SK-N-SH (cell line): ENCODE data around the gene SEMA3A. TPM values are rescaled to one million over a fixed set of nuclear protein-coding genes. Genes with fewer than 3 reads are reported as not detected.

Experiments
- CTCF ChIA-PET: fragments of 300-600, 350-600 bp; formaldehyde crosslinking; extraction: SDS; loops from one replicate; lab custom pipeline; 2021; lab: Yijun Ruan, JAX
- POLR2A ChIA-PET: fragments of 350-600 bp; sonication (Branson Sonifier 250); formaldehyde crosslinking; extraction: SDS; loops from one replicate; lab custom pipeline; 2020; ENCODE audit warnings: antibody characterized with exemption, inconsistent platforms; lab: Yijun Ruan, JAX
- DNase-seq: peaks from one replicate; pipeline ENCODE4 v3.0.0; 2012
- H2AFZ ChIP-seq: fragments of 200-600 bp; sonication (generic); 2 replicates; pipeline ENCODE4 v1.8.1; 2016; ENCODE audit warnings: antibody characterized with exemption, mild to moderate bottlenecking, low read depth
- H3F3A ChIP-seq: fragments of 200-600 bp; sonication (generic); replicated peaks from 2 replicates; pipeline ENCODE3; 2016; ENCODE audit warnings: antibody characterized with exemption, mild to moderate bottlenecking; ENCODE audit not compliant: insufficient read depth
- H3K27ac ChIP-seq, 2 experiments: fragments of 200-500 bp in 1 of 2; fragments of 200-600 bp in 1 of 2; sonication (Bioruptor generic) in 1 of 2; sonication (generic), shearing (Covaris generic) in 1 of 2; 2 replicates each; pipeline versions ENCODE4 v1.5.1 to v1.6.1; 2014 to 2016; ENCODE audit warnings: low read depth in 2 of 2, inconsistent platforms in 1 of 2, low read length in 1 of 2, mild to moderate bottlenecking in 1 of 2, mixed read lengths in 1 of 2
- H3K27me3 ChIP-seq: fragments of 200-600 bp; sonication (generic), shearing (Covaris generic); 2 replicates; pipeline ENCODE4 v1.6.1; 2016; ENCODE audit warnings: mixed run types; ENCODE audit not compliant: insufficient read depth
- H3K36me3 ChIP-seq, 2 experiments: fragments of 200-500 bp in 1 of 2; fragments of 200-600 bp in 1 of 2; sonication (Bioruptor generic) in 1 of 2; sonication (generic) in 1 of 2; replicated peaks in 1 of 2; 2 replicates each; pipeline versions ENCODE3 to v1.5.1; 2014 to 2016; ENCODE audit warnings: low read length in 1 of 2, mild to moderate bottlenecking in 1 of 2; ENCODE audit not compliant: insufficient read depth in 2 of 2, control insufficient read depth in 1 of 2
- H3K4me1 ChIP-seq, 2 experiments: fragments of 200-500 bp in 1 of 2; fragments of 200-600 bp in 1 of 2; sonication (Bioruptor generic) in 1 of 2; sonication (generic), shearing (Covaris generic) in 1 of 2; 2 replicates each; pipeline versions ENCODE4 v1.5.1 to v1.6.1; 2014 to 2016; ENCODE audit warnings: low read depth in 1 of 2, low read length in 1 of 2, mixed run types in 1 of 2; ENCODE audit not compliant: insufficient read depth in 2 of 2, control insufficient read depth in 1 of 2
- H3K4me2 ChIP-seq: fragments of 200-600 bp; sonication (generic), shearing (Covaris generic); 2 replicates; pipeline ENCODE4 v1.6.1; 2017; ENCODE audit warnings: mixed run types
- H3K4me3 ChIP-seq, 2 experiments: fragments of 200-500 bp in 1 of 2; fragments of 200-600 bp in 1 of 2; sonication (Bioruptor generic) in 1 of 2; sonication (generic), shearing (Covaris generic) in 1 of 2; 2 replicates each; pipeline versions ENCODE4 v1.5.1 to v1.8.1; 2014 to 2016; ENCODE audit warnings: low read depth in 2 of 2, inconsistent platforms in 1 of 2, low read length in 1 of 2, mild to moderate bottlenecking in 1 of 2, mixed read lengths in 1 of 2, moderate library complexity in 1 of 2
- H3K79me2 ChIP-seq: fragments of 200-600 bp; sonication (generic); 2 replicates; pipeline ENCODE4 v1.8.1; 2017; ENCODE audit warnings: mild to moderate bottlenecking; ENCODE audit not compliant: insufficient read depth
- H3K9ac ChIP-seq: fragments of 200-600 bp; sonication (generic); 2 replicates; pipeline ENCODE4 v1.6.1; 2017; ENCODE audit warnings: mixed run types
- H3K9me2 ChIP-seq: fragments of 200-600 bp; sonication (generic); 2 replicates; pipeline ENCODE4 v1.6.1; 2017; ENCODE audit warnings: mixed run types
- H3K9me3 ChIP-seq: fragments of 200-600 bp; sonication (generic); 2 replicates; pipeline ENCODE4 v1.6.1; 2017; ENCODE audit warnings: mixed run types, mild to moderate bottlenecking, moderate library complexity
- H4K20me1 ChIP-seq: fragments of 200-600 bp; sonication (generic); 2 replicates; pipeline ENCODE4 v1.6.1; 2017; ENCODE audit warnings: mild to moderate bottlenecking, mixed run types; ENCODE audit not compliant: insufficient read depth
- CHD2 ChIP-seq: fragments of 150-350 bp; IDR thresholded peaks from 2 replicates; pipeline ENCODE4 v1.6.1; 2018; ENCODE audit warnings: low read length; ENCODE audit not compliant: partially characterized antibody
- EP300 ChIP-seq, 2 experiments: IDR thresholded peaks; 2 replicates each; pipeline versions ENCODE4 v1.4.0 to v1.6.1; 2012; ENCODE audit warnings: borderline replicate concordance in 1 of 2, low read depth in 1 of 2, low read length in 1 of 2
- FOSL2 ChIP-seq: IDR thresholded peaks from 2 replicates; pipeline ENCODE4 v1.4.0; 2012; ENCODE audit warnings: low read depth, mild to moderate bottlenecking, moderate library complexity, borderline replicate concordance
- FOXJ3 ChIP-seq: sonication (generic); formaldehyde crosslinking; IDR thresholded peaks from 2 replicates; pipeline ENCODE4 v1.5.1; 2020; ENCODE audit warnings: mild to moderate bottlenecking, missing genetic modification reagents
- FOXM1 ChIP-seq: IDR thresholded peaks from 2 replicates; pipeline ENCODE4 v1.4.0; 2012; ENCODE audit warnings: low read depth, mild to moderate bottlenecking
- MXI1 ChIP-seq: IDR thresholded peaks from 2 replicates; pipeline ENCODE4 v1.6.1; 2012; ENCODE audit warnings: mild to moderate bottlenecking, low read depth, low read length, improper control_type of control experiment
- NFIC ChIP-seq: IDR thresholded peaks from 2 replicates; pipeline ENCODE4 v1.4.0; 2012; ENCODE audit warnings: borderline replicate concordance
- NRF1 ChIP-seq: IDR thresholded peaks from 2 replicates; pipeline ENCODE4 v1.6.1; 2012; ENCODE audit warnings: low read depth, mild to moderate bottlenecking, low read length
- POLR2AphosphoS5 ChIP-seq: IDR thresholded peaks from 2 replicates; pipeline ENCODE4 v1.6.1; 2012; ENCODE audit warnings: low read depth, low read length
- RAD21 ChIP-seq: IDR thresholded peaks from 2 replicates; pipeline ENCODE4 v1.6.1; 2012; ENCODE audit warnings: mild to moderate bottlenecking, low read length
- RCOR1 ChIP-seq: fragments of 150-350 bp; IDR thresholded peaks from 2 replicates; pipeline ENCODE4 v1.6.1; 2017; ENCODE audit warnings: antibody characterized with exemption, low read length
- RXRA ChIP-seq: IDR thresholded peaks from 2 replicates; pipeline ENCODE4 v1.4.0; 2012; ENCODE audit warnings: low read depth, mild to moderate bottlenecking, borderline replicate concordance
- SIN3A ChIP-seq: IDR thresholded peaks from 2 replicates; pipeline ENCODE4 v1.6.1; 2012; ENCODE audit warnings: low read depth, mild to moderate bottlenecking, low read length, moderate library complexity, borderline replicate concordance
- TAF1 ChIP-seq: IDR thresholded peaks from 2 replicates; pipeline ENCODE4 v1.6.1; 2012; ENCODE audit warnings: low read depth, mild to moderate bottlenecking, low read length, moderate library complexity, borderline replicate concordance
- YY1 ChIP-seq: IDR thresholded peaks from 2 replicates; pipeline ENCODE4 v1.4.0; 2012; ENCODE audit warnings: low read depth, mild to moderate bottlenecking
- WGBS: methylation state at CpG from one replicate; pipeline ENCODE4 v1.1.6; 2017; ENCODE audit warnings: low lambda C conversion rate; 5-methylcytosine and 5-hydroxymethylcytosine counted together
- polyA plus RNA-seq, 3 experiments: library from polyadenylated mRNA; depleted of rRNA; stranded (reverse); fragments of >200 nt; gene quantifications; 2 replicates each; pipeline ENCODE4 v1.2.3, GENCODE V29; 2012
- TF ChIP-seq, protein P1 (sequence below): fragments of 150-350 bp; IDR thresholded peaks from 2 replicates; pipeline ENCODE4 v1.6.1; 2017; ENCODE audit warnings: antibody characterized with exemption, low read length, low read depth, borderline replicate concordance
- TF ChIP-seq, protein P2 (sequence below): IDR thresholded peaks from 2 replicates; pipeline ENCODE4 v1.4.0; 2012; ENCODE audit warnings: low read depth, borderline replicate concordance
- TF ChIP-seq, protein P3 (sequence below): fragments of 200-600 bp; sonication (generic); IDR thresholded peaks from 2 replicates; pipeline ENCODE4 v1.6.1; 2017; ENCODE audit warnings: antibody characterized with exemption, mild to moderate bottlenecking, moderate library complexity

The SEMA3A gene
- polyA plus RNA-seq, 1 of the 3 experiments (the other 2 are of a cell fraction), result 15.9 TPM

DNA sequence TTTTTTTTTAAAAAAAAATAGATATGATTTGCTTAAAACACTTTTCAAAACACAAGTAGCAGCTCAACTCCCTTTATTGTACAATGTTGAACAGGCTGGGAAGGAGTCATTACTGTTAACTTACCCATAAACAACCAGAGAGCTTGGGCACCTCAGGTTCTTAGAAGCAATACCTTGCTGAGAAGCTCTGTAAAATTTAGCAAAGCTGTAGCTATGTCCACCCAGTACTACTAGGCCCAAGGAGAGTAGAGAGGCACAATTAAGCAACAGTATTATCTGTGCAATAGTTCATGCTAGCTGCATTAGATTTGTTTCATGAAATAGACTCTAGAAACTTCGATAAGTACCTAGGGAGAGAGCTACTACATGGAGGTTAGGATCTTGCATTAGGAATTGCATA, 32.0 kb downstream of the SEMA3A start:
- H3K9ac ChIP-seq, result no peak overlapping the region
- DNase-seq, result no peak
- peak overlapping the region; percentile 4; the same call in 1 of the 2 replicates for H2AFZ ChIP-seq
- TF ChIP-seq, protein P1, sequence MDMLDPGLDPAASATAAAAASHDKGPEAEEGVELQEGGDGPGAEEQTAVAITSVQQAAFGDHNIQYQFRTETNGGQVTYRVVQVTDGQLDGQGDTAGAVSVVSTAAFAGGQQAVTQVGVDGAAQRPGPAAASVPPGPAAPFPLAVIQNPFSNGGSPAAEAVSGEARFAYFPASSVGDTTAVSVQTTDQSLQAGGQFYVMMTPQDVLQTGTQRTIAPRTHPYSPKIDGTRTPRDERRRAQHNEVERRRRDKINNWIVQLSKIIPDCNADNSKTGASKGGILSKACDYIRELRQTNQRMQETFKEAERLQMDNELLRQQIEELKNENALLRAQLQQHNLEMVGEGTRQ, result no peak
- TF ChIP-seq RCOR1 (no peak), FOSL2 (no peak), CHD2 (no peak), FOXM1 (no peak), YY1 (no peak), FOXJ3 (no peak), EP300 (IDR thresholded peaks at IDR 0.05; ENCODE audit: borderline replicate concordance in 1 of 2, low read depth in 1 of 2, low read length in 1 of 2) (no peak), TAF1 (no peak), SIN3A (no peak), RXRA (no peak), RAD21 (no peak), NRF1 (no peak), NFIC (no peak), MXI1 (no peak), POLR2AphosphoS5 (no peak)
- TF ChIP-seq, protein P2, sequence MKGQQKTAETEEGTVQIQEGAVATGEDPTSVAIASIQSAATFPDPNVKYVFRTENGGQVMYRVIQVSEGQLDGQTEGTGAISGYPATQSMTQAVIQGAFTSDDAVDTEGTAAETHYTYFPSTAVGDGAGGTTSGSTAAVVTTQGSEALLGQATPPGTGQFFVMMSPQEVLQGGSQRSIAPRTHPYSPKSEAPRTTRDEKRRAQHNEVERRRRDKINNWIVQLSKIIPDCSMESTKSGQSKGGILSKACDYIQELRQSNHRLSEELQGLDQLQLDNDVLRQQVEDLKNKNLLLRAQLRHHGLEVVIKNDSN, result no peak
- TF ChIP-seq, protein P3, sequence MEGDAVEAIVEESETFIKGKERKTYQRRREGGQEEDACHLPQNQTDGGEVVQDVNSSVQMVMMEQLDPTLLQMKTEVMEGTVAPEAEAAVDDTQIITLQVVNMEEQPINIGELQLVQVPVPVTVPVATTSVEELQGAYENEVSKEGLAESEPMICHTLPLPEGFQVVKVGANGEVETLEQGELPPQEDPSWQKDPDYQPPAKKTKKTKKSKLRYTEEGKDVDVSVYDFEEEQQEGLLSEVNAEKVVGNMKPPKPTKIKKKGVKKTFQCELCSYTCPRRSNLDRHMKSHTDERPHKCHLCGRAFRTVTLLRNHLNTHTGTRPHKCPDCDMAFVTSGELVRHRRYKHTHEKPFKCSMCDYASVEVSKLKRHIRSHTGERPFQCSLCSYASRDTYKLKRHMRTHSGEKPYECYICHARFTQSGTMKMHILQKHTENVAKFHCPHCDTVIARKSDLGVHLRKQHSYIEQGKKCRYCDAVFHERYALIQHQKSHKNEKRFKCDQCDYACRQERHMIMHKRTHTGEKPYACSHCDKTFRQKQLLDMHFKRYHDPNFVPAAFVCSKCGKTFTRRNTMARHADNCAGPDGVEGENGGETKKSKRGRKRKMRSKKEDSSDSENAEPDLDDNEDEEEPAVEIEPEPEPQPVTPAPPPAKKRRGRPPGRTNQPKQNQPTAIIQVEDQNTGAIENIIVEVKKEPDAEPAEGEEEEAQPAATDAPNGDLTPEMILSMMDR, result no peak
- H3K4me2 ChIP-seq, result no peak overlapping the region; the same call in 1 of the 2 replicates
- H3K27ac ChIP-seq, result no peak overlapping the region
- WGBS, result 76% methylated on average over 1 of the region's 1 CpG
- no peaks in the 10 kb centered on the region for H3K79me2 ChIP-seq
- H3K4me3 ChIP-seq, result no peak overlapping the region
- H4K20me1 ChIP-seq, result no peaks in the 10 kb centered on the region
- peaks cover 2 to 14% of the 10 kb centered on the region in 2 experiments; a peak in 2 of 4 replicates for H3K4me1 ChIP-seq
- no peaks in the 10 kb centered on the region for H3K36me3 ChIP-seq
- ChIA-PET POLR2A (no interaction called here), CTCF (interaction anchor here (0.6 to 1.8 kb wide), 5 partner anchors 10 to 338 kb away, joined by 3 to 6 read pairs (median 3); no protein-coding TSS in a partner anchor)
- H3K9me2 ChIP-seq, result no peaks in the 10 kb centered on the region
- H3F3A ChIP-seq, result no peaks in the 10 kb centered on the region
- no peaks in the 10 kb centered on the region for H3K9me3 ChIP-seq
- no peaks in the 10 kb centered on the region for H3K27me3 ChIP-seq
